SK-MEL-5 (cell line): ENCODE results near the gene IL36B. TPM values are rescaled to one million over a fixed set of nuclear protein-coding genes. Genes with fewer than 3 reads are reported as not detected.

Source experiments
- DNase-seq: peaks from one replicate; pipeline ENCODE4 v3.0.0-alpha.2; 2016; ENCODE audit warnings: low read depth, low spot score
- in situ Hi-C: cut with HindIII; loops from 2 replicates; pipeline ENCODE4 v1.10.0; 2016; ENCODE audit warnings: low sequenced_read_pairs, high pct_unique_total_duplicates, low pct_unique_long_range_greater_than_20kb
- total RNA-seq: library from RNA; depleted of rRNA; stranded (reverse); fragments of >200 nt; shearing (Covaris generic); gene quantifications from 2 replicates; pipeline ENCODE4 v1.2.3, GENCODE V29; 2014

IL36B gene
- total RNA-seq, 1 experiment from 2014 or later: not detected

GRCh38 chr2:113027691-113028090 is 25.0 kb downstream of the IL36B start:
- DNase-seq: no peak
- in situ Hi-C loops: no loop called here

- in situ Hi-C loops: no loop called here
Measured at GRCh38 chr2:113025737-113026136, 26.9 kb downstream of the IL36B start.

GRCh38 chr2:113024764-113025163 is 27.9 kb downstream of the IL36B start:
- no peak for DNase-seq
- in situ Hi-C loops: no loop called here

More at GRCh38 chr2:113025737-113026136, 26.9 kb downstream of the IL36B start:
- DNase-seq: no peak

GRCh38 chr2:113021312-113021711 is 31.4 kb downstream of the IL36B start:
- in situ Hi-C loops: no loop called here
- no peak for DNase-seq

GRCh38 chr2:113018509-113018908 is 34.2 kb downstream of the IL36B start:
- DNase-seq: no peak
- in situ Hi-C loops: no loop called here

- in situ Hi-C loops: no loop called here
- DNase-seq: no peak
Measured at GRCh38 chr2:113015655-113016054, 37.0 kb downstream of the IL36B start.

- DNase-seq: no peak
- in situ Hi-C loops: no loop called here
Measured at GRCh38 chr2:113015042-113015441, 37.6 kb downstream of the IL36B start.

- in situ Hi-C loops: no loop called here
Measured at GRCh38 chr2:113014067-113014466, 38.6 kb downstream of the IL36B start.

GRCh38 chr2:113013336-113013661 is 39.4 kb downstream of the IL36B start:
- no peak for DNase-seq
- in situ Hi-C loops: no loop called here

More at GRCh38 chr2:113014067-113014466, 38.6 kb downstream of the IL36B start:
- no peak for DNase-seq

- in situ Hi-C loops: no loop called here
- DNase-seq: no peak
Measured at GRCh38 chr2:113012436-113013335, 40.0 kb downstream of the IL36B start.

GRCh38 chr2:113011108-113011507 is 41.6 kb downstream of the IL36B start:
- DNase-seq: no peak
- in situ Hi-C loops: no loop called here

GRCh38 chr2:113010088-113010487 is 42.6 kb downstream of the IL36B start:
- in situ Hi-C loops: no loop called here
- no peak for DNase-seq

- in situ Hi-C loops: no loop called here
Measured at GRCh38 chr2:113009622-113010021, 43.0 kb downstream of the IL36B start.

GRCh38 chr2:113007250-113007649 is 45.4 kb downstream of the IL36B start:
- DNase-seq: no peak
- in situ Hi-C loops: no loop called here

More at GRCh38 chr2:113009622-113010021, 43.0 kb downstream of the IL36B start:
- DNase-seq: no peak

- in situ Hi-C loops: no loop called here
- DNase-seq: no peak
Measured at GRCh38 chr2:113005030-113005509, 47.6 kb downstream of the IL36B start, which contains the start of gene IL36A. IL36A (plus strand) TSS chr2:113005459; CDS start chr2:113005872, 413 bp downstream.

GRCh38 chr2:113002677-113003076 is 50.0 kb downstream of the IL36B start:
- in situ Hi-C loops: no loop called here

GRCh38 chr2:113000436-113000835 is 52.2 kb downstream of the IL36B start:
- in situ Hi-C loops: no loop called here

More at GRCh38 chr2:113002677-113003076, 50.0 kb downstream of the IL36B start:
- DNase-seq: no peak

GRCh38 chr2:112997151-112997550 is 55.5 kb downstream of the IL36B start:
- in situ Hi-C loops: no loop called here
- no peak for DNase-seq

More at GRCh38 chr2:113000436-113000835, 52.2 kb downstream of the IL36B start:
- DNase-seq: no peak

GRCh38 chr2:112996635-112997034 is 56.0 kb downstream of the IL36B start:
- in situ Hi-C loops: no loop called here
- DNase-seq: no peak
